Heart left ventricle (tissue), 16 donors: Measurements from ENCODE around the gene IRF8. TPM values are rescaled to one million over a fixed set of nuclear protein-coding genes. Genes with fewer than 3 reads are reported as not detected.
A peak's percentile ranks its signal among the peaks of the same experiment; 100 is the strongest.

Experiments used
- ATAC-seq, 4 donors: fragments of 200-7000 bp; cut with Tn5 transposase; one replicate each; pipeline ENCODE4 v1.9.1; 2020 to 2022; ENCODE audit warnings: moderate library complexity in 4 of 4, mild to moderate bottlenecking in 3 of 4, moderate number of reproducible peaks in 1 of 4
- DNase-seq, 5 donors: peaks; one replicate each; pipeline ENCODE4 v3.0.0-alpha.2; 2020
- H3K27ac ChIP-seq, 12 donors: fragments of 200-600 bp; sonication (generic) in 4 of 12; one replicate each; pipeline versions ENCODE4 v1.5.0 to v1.8.0; 2016 to 2022; ENCODE audit warnings: mild to moderate bottlenecking in 2 of 12
- H3K27me3 ChIP-seq, 9 donors: fragments of 200-600 bp; sonication (generic) in 2 of 9; one replicate each; pipeline versions ENCODE4 v1.5.1 to v1.8.0; 2016 to 2022; ENCODE audit warnings: mild to moderate bottlenecking in 3 of 9
- H3K36me3 ChIP-seq, 9 donors: fragments of 200-600 bp; sonication (generic) in 2 of 9; one replicate each; pipeline versions ENCODE4 v1.5.0 to v1.8.0; 2018 to 2022; ENCODE audit warnings: mild to moderate bottlenecking in 2 of 9
- H3K4me1 ChIP-seq, 12 donors: fragments of 200-600 bp; sonication (generic) in 4 of 12; one replicate each; pipeline versions ENCODE4 v1.5.0 to v1.8.0; 2016 to 2022; ENCODE audit warnings: mild to moderate bottlenecking in 3 of 12
- H3K4me3 ChIP-seq, 12 donors: fragments of 200-600 bp; sonication (generic) in 4 of 12; one replicate each; pipeline versions ENCODE4 v1.5.0 to v1.8.0; 2017 to 2022; ENCODE audit warnings: mild to moderate bottlenecking in 9 of 12, moderate library complexity in 4 of 12
- H3K9me3 ChIP-seq, 12 donors: fragments of 200-600 bp; sonication (generic) in 4 of 12; one replicate each; pipeline versions ENCODE4 v1.5.0 to v1.8.0; 2016 to 2022; ENCODE audit warnings: mild to moderate bottlenecking in 1 of 12
- POLR2A ChIP-seq, 2 donors: fragments of 450-650 bp; IDR thresholded peaks; one replicate each; pipeline ENCODE4 v1.6.1; 2017; ENCODE audit warnings: antibody characterized with exemption in 2 of 2, mild to moderate bottlenecking in 2 of 2, moderate library complexity in 2 of 2
- WGBS, 4 donors: extraction: QIAGEN DNeasy Blood & Tissue Kit in 2 of 4; methylation state at CpG; one replicate each; pipeline versions ENCODE4 v1.1.5 to v1.1.7; 2013 to 2018; 5-methylcytosine and 5-hydroxymethylcytosine counted together
- intact Hi-C, 10 donors: fragments of 100-400 bp; cut with DNase I; formaldehyde crosslinking; loops; one replicate each; pipeline versions ENCODE4 v1.11.1 to v1.14.2; 2022
- polyA plus RNA-seq, 2 donors: library from polyadenylated mRNA; stranded (reverse); fragments of 200-250 nt; gene quantifications; one replicate each; pipeline ENCODE4 v1.2.3, GENCODE V29; 2013
- total RNA-seq, 9 donors: library from RNA; depleted of rRNA in 2 of 9; stranded (reverse); fragments of >200 nt in 2 of 9; fragmentation: NEBNext Ultra II Directional in 3 of 9; extraction: Animal tissue kit (Norgen Biotek cat#: 25700) in 3 of 9; gene quantifications; one replicate each; pipeline versions ENCODE4 v1.1.0 to v1.2.4, GENCODE V29; 2016 to 2023
- TF ChIP-seq, protein P1 (sequence below), 12 donors: fragments of 200-600 bp; sonication (generic) in 4 of 12; IDR thresholded peaks; one replicate each; pipeline versions ENCODE4 v1.5.0 to v1.8.0; 2018 to 2022; ENCODE audit warnings: antibody characterized with exemption in 12 of 12, mild to moderate bottlenecking in 5 of 12
- donor health status: ischemic (EF 13 %, LVEDD 7.1; RV severe dilation, severe dysfunction).
- donor health status: healthy with polysubstance abuse.
- donor health status: DM: no; HTN: yes; CAD: no.
- donor health status: DM: no; HTN: no; CAD: no.
- donor health status: ischemic (EF 25% LVEDD 6.9; RV normal size, moderate dysfunction).
- donor health status: ischemic (EF 25% LVEDD 5.7; RV mildly dilated, moderate dysfunction).
- donor health status: healthy.
- donor health status: DM: yes; HTN: yes; CAD: no.
- donor health status: ischemic (EF 35%, LVEDD 5.7; RV mildly dilated, moderate dysfunction).
- donor health status: nonischemic (EF 11% LVEDD 7.7; RV severe dilation, severe dysfunction).
- donor health status: DM: yes; HTN: yes; CAD: no.
- donor health status: PGD.
- donor health status: ischemic (EF 29% LVEDD 5.4; RV normal size, mild dysfunction).
- donor health status: nonischemic (EF 23%, LVEDD 6.1; RV moderate dilation, normal function).

Gene IRF8
- total and polyA plus RNA-seq, 11 donors: 1.0 to 31.8 (median 3.1) TPM

DNA sequence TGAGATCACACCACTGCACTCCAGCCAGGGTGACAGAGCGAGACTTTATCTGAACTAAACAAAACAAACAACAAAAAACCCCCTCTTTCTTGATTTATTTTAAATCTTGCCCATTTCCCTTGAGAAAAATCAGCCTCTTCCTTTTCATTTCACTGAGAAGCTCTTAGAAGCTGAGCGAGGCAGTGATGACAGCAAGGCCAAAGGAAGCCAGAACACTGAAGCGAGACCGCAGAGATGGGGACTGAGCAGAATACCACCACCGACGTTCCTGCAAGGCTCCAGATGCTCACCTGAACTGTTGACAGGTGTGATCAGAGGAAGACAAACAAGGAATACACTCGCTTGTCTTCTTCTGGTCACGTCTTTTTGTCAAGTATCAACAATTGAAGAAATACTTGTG, 30.5 kb upstream of the IRF8 start:
- 64 to 73% (median 67%) methylated on average over 8 of the region's 8 CpGs for WGBS, 4 donors
- DNase-seq (no peak), ATAC-seq (no peak)
- no peaks in the 10 kb centered on the region for H3K36me3 ChIP-seq
- peaks cover 0 to 13% (median 0%) of the 10 kb centered on the region in 12 donors for H3K9me3 ChIP-seq
- TF ChIP-seq, protein P1, sequence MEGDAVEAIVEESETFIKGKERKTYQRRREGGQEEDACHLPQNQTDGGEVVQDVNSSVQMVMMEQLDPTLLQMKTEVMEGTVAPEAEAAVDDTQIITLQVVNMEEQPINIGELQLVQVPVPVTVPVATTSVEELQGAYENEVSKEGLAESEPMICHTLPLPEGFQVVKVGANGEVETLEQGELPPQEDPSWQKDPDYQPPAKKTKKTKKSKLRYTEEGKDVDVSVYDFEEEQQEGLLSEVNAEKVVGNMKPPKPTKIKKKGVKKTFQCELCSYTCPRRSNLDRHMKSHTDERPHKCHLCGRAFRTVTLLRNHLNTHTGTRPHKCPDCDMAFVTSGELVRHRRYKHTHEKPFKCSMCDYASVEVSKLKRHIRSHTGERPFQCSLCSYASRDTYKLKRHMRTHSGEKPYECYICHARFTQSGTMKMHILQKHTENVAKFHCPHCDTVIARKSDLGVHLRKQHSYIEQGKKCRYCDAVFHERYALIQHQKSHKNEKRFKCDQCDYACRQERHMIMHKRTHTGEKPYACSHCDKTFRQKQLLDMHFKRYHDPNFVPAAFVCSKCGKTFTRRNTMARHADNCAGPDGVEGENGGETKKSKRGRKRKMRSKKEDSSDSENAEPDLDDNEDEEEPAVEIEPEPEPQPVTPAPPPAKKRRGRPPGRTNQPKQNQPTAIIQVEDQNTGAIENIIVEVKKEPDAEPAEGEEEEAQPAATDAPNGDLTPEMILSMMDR (IDR thresholded peaks at IDR 0.05): no peak
- TF ChIP-seq POLR2A (IDR thresholded peaks at IDR 0.05): no peak
- peaks cover 0 to 38% (median 0%) of the 10 kb centered on the region in 12 donors for H3K4me1 ChIP-seq
- H3K27ac ChIP-seq: no peak overlapping the region
- peaks cover 0 to 19% (median 0%) of the 10 kb centered on the region in 9 donors for H3K27me3 ChIP-seq
- intact Hi-C loops: no loop called here
- H3K4me3 ChIP-seq: no peak overlapping the region

DNA sequence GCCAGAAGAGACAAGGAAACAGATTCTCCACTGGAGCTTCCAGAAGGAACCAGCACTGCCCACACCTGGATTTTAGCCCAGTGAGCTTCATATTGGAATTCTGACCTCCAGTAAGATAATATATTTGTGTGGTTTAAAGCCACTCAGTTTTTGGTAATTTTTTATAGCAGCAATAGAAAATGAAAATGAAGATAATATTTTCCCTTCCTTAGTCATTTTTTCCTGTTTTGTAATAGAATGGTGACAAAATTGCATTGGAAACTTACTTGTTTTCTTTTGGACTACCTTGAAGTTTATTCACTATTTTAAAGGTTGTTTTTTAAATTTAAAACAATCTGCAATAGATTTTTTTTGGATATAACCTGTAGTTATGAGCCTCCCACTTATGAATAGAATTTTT, 29.8 kb upstream of the IRF8 start:
- no peaks in the 10 kb centered on the region for H3K36me3 ChIP-seq
- ATAC-seq: no peak
- peak overlapping the region in 1 of 12 donors; percentile 95 for H3K27ac ChIP-seq
- TF ChIP-seq POLR2A (IDR thresholded peaks at IDR 0.05): no peak
- TF ChIP-seq, protein P1 (IDR thresholded peaks at IDR 0.05): no peak
- peaks cover 0 to 24% (median 0%) of the 10 kb centered on the region in 9 donors for H3K27me3 ChIP-seq
- intact Hi-C loops: no loop called here
- DNase-seq: no peak
- no peak overlapping the region for H3K4me3 ChIP-seq
- peaks cover 0 to 42% (median 0%) of the 10 kb centered on the region in 12 donors for H3K4me1 ChIP-seq
- H3K9me3 ChIP-seq: peaks cover 0 to 13% (median 0%) of the 10 kb centered on the region in 12 donors

DNA sequence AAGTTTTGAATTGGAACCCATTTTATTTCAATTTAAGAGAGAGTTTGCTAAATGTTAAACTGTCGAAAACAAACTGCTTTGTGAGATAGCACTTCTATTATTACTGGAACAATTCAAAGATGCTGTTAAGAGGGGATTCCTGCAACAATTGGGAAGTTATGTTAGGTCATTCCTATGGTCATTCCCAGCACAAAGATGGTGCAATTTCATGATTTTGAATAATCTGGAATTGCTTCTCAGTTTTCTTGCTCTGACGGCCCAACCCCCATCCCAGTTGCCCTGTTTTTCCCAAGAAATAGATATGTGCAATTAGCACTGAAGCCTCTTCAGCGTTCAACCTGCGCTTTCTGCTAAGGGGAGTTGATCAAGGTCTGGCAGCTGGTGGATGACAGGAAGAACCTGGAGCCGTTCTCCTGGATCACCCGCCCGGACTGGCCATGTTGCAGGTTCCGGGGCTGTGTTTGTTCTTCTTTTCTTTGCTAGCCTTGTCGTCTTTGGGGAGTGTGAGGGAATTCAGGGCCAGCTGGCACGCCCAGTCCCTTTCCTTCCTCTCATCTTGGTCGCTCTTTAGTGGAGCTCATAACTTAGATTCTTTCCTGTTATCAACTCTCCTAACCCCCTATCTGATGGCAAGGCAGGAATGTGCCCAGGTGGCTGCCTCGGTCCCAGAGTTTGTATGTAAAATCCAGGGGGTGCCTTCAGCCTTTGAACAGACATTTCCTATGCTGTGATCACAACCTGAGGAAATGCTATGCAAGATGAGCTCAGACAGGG, 29.0 kb upstream of the IRF8 start:
- peaks cover 0 to 8% (median 0%) of the 10 kb centered on the region in 12 donors for H3K9me3 ChIP-seq
- H3K36me3 ChIP-seq: no peaks in the 10 kb centered on the region
- H3K4me3 ChIP-seq: peak overlapping the region in 1 of 12 donors; percentile 13
- TF ChIP-seq, protein P1 (IDR thresholded peaks at IDR 0.05): no peak
- TF ChIP-seq POLR2A (IDR thresholded peaks at IDR 0.05): no peak
- ATAC-seq (peak in 3 of 4 donors; percentile 18 to 68 (median 59)), DNase-seq (peak in 1 of 5 donors; percentile 44)
- H3K27ac ChIP-seq: peak overlapping the region in 3 of 12 donors; percentile 39 to 95 (median 61)
- WGBS, 4 donors: 22 to 35% (median 26%) methylated on average over 12 of the region's 12 CpGs
- peaks cover 0 to 42% (median 0%) of the 10 kb centered on the region in 12 donors for H3K4me1 ChIP-seq
- peaks cover 0 to 24% (median 0%) of the 10 kb centered on the region in 9 donors for H3K27me3 ChIP-seq
- intact Hi-C loops: no loop called here

DNA sequence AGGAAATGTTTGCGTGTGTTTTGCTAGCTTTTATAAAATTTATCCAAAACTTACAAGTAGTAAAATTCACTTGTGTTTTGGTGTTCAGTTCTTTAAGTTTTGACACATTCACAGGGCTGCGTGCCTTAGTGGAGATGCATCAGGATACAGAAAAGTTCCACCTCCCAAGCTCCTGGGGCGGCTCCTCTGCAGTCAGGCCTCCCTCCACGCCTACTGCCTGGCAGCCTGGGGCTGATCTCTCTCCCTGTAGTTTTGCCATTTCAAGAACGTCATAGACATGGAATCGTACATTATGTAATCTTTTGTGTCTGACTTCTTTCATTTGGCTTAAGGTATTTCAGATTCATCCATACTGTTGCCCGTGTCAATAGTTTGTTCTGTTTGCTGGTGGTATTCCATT, 27.2 kb upstream of the IRF8 start:
- TF ChIP-seq, protein P1 (IDR thresholded peaks at IDR 0.05): no peak
- no peak for TF ChIP-seq POLR2A (IDR thresholded peaks at IDR 0.05)
- 79 to 82% (median 81%) methylated on average over 7 of the region's 7 CpGs for WGBS, 4 donors
- ATAC-seq: no peak
- DNase-seq: no peak
- Histone ChIP-seq H3K4me1 (peaks cover 0 to 42% (median 0%) of the 10 kb centered on the region in 12 donors), H3K27me3 (peaks cover 0 to 24% (median 0%) of the 10 kb centered on the region in 9 donors), H3K36me3 (no peaks in the 10 kb centered on the region), H3K4me3 (no peak overlapping the region), H3K9me3 (peaks cover 0 to 4% (median 0%) of the 10 kb centered on the region in 12 donors), H3K27ac (peak overlapping the region in 1 of 12 donors; percentile 77)
- intact Hi-C loops: no loop called here
